ENCODE measurements around the gene KIAA0825.
"Not testable (repeated sequence)": the region's sequence is repeated elsewhere in the genome, so short reads cannot be mapped to it uniquely, and the experiment has no call there.

Gene KIAA0825

DNA sequence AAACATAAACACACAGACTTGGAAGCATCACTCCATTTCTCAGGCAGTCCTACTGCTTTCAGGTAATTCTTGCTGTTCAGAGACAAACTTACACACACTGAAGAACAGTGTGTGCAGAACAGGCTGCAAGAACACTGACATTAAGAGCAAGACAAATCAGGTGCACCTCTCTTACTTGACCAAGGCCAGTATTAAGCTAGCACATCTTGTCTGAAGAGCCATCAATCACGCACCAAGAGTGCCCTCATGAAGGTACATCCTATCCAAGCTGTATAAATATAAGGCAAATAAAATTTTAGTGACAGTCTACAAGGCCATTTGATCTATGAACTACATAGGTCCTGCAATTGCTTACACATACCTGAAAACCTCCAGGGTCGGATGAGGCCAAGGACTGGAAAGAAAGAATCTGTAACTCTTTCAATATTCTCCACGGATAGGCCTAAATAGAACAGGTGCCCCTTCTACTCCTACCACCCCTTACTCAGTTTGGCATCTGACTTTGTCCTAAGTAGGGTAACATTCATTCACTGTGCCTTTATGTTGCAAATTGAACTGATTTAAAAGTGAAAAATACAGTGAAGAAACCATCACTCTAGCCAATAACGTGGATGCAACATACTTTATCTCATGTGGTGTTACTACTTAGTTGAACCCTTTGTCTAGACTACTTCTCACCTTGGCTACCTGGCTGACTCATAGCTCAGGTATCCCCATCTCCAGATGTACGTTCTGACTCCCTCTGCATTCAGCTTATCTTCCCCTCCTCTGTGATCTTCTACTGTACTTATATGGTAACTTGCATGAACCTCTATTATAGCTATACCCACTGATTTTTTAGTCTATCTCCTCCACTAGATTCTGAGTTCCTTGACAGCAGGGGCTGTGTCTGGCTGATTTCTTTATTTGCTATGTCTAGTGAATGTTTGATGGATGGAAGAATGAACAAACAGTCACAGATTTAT, 256.3 kb downstream of the KIAA0825 start:
- DNase-seq: no peak

DNA sequence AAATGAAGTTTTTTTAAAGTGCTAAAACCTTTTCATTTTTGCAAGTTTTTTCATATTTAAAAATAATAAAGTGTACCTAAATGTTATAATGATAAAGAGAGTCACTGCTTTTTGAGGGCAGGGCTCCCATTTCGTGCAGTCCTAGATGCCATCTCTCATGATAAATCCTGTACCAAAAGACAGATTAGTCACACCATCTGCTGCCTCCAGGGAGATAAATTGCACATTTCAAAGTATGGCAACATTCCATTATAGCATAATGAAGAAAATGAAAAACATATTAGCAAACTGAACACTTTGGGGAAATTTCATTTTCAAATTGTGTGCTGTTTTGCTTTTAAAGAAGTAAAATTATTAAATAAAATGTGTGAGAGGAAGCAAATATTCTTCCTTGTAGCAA, 257.2 kb downstream of the KIAA0825 start:
- no peak for DNase-seq

DNA sequence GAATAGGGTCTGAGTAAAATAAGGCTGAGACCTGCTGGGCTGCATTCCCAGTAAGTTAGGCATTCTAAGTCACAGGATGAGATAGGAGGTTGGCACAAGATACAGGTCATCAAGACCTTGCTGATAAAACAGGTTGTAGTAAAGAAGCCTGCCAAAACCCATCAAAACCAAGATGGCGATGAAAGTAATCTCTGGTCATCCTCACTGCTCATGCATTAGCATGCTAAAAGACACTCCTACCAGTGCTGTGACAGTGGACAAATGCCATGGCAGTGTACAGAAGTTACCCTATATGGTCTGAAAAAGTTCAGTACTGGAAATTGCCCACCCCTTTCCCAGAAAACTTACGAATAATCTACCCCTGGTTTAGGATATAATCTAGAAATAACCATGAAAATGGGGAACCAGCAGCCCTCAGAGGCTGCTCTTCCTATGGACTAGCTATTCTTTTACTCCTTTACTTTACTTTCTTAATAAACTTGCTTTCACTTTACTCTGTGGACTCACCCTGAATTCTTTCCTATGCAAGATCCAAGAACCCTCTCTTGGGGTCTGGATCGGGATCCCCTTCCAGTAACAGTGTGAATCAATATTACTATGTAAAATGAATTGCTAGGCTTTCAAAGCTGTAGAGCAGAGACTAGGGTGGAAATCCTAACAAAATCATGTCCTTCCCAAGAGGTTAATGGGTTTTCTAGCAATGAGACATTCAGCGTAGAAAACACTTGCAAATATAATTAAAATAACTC, 257.8 kb downstream of the KIAA0825 start:
- no peak for DNase-seq

DNA sequence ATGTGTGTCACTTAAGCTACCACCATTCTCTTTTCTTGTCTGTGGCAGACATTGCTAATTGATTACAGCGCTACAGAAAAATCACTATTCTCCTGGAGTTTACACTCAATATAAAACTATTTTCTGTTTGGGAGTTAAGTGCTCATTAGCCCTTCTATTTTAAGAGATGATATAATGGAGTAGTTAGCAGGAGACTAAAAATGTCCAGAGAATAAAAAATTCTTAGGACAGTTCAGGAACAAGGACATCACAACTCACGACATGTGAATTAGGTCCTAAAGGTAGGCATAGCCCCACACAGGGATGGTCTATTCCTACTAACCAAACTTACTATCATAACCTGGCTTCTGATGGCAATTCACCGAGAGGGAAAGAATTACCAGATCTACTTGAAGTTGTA, 258.5 kb downstream of the KIAA0825 start:
- DNase-seq: no peak

DNA sequence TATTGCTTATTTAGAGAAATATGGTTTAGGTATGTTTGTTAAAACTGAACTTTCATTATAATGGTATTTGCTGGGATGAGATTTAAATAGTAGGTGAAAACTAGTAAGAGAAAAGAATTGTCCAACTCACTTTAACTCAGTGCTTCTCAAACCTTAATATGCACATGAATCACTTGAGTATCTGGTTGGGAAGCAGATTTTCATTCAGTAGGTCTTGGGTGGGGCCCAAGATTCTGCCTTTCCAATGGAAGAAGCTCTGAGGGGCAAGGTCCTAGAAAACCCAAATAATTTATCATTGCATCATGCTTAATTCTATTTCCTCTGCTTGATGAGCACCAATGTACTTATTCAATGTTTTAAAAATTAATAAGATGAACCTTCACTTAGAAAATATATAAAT, 262.6 kb downstream of the KIAA0825 start:
- no peak for DNase-seq

DNA sequence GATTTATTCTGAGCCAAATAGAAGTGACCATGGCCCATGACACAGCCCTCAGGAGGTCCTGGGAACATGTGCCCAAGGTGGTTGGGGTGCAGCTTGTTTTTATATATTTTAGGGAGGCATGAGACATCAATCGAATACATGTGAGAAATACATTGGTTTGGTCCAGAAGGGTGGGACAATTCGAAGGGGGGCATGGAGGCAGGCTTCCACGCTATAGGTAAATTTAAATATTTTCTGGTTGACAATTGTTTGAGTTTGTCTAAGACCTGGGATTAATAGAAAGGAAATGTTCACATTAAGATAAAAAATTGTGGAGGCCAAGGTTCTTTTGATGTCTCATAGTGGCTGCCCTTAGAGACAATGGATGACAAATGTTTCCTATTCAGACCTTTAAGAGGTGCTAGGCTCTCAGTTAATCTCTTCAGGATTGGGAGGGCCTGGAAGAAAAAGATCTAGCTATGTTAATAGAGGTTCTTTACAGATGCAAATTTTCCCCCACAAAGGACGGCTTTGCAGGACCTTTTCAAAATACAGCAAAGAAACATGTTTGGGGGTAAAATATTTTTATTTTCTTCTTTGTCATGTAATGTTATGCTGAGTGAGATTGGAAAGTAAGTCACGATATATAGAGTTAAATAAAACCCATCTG, 263.4 kb downstream of the KIAA0825 start:
- DNase-seq: not testable (repeated sequence)

DNA sequence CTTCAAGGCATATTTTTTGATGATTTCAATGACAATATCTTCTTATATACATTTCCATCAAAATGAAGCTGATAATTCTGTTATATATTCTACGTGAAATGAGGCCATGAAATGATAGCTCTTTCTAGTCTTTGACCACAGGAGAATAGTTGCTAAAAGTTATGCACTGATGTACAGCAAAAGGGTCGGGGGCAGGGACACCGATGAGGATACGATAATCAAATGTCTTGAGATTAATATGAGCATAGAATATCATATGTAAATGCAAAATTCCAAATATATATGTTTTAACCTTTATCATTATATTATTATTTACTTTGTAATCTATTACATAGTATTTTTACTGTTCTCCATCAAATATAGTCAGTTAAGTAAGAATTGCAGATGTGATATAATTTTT, 264.8 kb downstream of the KIAA0825 start:
- no peak for DNase-seq

DNA sequence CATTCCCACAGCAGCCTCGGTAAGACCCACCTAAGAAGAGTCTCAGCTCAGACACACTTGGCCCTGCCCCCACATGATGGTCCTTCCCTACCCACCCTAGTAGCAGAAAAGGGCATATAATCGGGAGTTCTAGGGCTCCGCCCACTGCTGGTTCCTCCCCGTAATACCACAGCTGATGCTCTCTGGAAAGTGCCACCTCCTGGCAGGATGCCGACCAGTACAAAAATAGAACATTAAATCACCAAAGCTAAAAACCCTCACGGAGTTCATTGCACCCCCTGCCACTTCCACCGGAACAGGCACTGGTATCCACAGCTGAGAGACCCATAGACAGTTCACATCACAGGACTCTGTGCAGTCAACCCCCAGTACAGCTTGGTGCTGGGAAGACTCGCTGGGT, 271.3 kb downstream of the KIAA0825 start:
- no peak for DNase-seq

DNA sequence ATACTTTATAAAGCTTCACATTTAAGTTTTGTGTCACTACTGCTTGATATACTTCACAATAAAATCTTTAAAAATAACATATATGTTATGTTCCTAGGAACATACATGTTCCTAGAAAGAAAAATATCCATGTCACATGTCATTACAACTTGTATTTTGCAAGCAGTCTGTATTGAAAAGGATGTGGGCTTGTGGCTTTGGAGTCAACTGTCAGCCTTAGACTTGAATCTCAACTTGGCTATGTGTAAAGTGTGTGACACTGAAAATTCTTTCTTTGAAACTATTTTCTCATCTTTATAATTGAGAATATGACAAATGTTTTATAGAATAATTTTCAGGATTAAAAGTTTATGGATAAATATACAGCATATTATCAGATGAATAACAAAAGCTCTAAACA, 273.1 kb downstream of the KIAA0825 start:
- no peak for DNase-seq

DNA sequence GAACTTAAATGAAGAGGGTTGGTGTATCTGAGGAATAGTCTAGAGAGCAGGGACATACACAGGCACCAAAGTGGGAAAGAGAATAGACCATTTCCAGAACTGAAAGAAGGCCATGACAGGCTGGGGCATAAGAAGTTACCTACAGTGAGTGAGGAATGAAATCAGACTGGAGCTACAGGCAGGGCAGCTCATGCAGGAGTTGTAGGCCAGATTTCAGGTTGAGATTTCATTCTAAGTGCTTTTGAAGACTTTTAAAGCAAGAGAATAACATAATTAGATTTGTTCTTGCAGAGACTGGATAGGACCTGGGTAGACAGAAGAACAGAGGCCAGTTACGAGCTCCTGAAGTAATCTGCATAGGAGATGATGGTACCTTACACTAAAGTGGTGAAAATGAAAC, 280.8 kb downstream of the KIAA0825 start:
- no peak for DNase-seq

DNA sequence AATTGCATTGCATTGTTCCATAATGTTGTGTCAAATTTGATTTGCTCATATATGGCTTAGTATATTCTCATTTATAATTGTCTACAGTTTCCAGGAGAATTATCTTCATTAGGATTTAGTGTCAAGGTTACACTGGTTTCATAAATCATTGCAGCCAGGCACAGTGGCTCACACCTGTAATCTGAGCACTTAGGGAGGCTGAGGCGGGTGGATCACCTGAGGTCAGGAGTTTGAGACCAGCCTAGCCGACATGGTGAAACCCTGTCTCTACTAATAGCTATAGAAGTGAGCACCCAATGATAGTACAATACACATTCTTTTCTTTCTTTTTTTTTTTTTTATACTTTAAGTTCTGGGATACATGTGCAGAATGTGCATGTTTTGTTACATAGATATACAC, 282.5 kb downstream of the KIAA0825 start:
- no peak for DNase-seq

DNA sequence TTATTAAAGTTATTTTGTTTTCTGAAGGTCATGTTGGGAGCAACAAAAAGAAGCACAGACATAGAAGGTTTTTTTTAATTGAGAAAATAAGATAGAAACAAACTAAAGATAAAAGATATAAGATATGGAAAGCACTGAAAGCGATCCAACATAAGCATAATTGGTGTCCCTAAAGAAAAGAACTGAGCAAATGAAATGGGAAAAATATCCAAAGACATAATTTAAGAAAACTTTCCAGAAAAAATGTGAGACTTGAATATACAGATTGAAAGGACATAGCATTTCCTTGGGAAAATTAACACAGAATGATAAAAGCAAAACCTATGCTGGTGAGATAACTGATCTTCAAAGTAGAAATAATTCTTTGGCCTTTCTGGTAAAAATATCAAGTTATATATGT, 289.3 kb downstream of the KIAA0825 start:
- no peak for DNase-seq

DNA sequence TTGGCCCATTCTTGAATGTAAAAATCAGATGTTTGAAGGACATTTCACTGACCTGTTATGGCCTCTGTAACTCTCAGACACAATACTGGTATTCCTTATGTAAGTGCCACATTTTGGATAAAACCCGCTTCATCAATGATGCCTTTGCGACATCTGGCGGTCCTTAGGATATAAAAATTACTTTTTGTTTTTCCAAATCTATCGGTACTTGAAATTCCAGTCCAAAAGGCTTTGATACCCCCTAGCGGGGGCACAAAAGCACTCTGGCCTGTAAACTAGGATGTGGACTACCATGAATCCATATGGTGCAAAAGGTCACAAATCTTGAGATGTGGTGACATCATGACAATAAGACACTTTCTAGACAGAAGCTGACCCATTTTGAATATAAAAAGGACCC, 291.8 kb downstream of the KIAA0825 start:
- DNase-seq: no peak

DNA sequence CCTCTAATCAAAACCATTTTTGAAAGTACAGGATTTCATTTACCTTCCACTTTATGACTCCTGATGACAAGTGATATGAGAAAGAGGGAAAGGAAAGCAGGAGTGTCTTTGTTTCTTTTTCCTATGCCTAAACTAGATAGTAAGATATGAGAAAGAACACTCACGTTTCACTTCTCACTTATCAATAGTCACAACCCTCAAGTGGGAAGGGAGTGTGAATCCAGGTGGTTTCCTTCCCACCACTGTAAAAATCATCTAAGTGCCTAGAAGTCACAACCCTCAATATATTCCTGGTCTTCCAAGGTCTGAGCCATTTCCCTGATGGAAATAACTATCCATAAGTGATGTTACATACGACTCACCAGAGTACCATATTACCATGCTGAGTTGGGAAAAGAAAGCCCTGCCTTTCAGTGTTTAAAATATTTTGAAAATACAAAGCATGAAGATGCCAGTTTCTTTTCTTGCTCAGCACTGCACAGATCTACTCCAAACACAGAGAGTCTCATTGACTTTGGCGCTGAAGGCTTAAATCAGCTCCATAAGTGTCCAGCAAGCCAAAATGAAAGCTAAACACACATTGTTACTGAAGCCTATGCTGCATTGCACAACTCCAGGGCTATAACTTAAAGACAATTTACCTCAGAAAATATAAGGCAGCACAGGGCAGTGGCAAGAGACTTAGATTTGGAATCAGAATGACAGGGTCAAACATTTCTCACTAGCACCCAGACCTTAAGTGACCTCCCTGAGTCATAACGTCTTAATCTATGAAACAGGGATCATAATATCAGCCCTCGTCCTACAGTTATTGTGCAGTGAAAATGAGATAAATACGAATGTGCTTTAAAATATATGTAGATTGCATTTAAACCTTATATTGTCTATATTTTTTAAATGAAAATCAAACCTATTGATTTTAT, 301.2 kb downstream of the KIAA0825 start:
- DNase-seq: no peak

DNA sequence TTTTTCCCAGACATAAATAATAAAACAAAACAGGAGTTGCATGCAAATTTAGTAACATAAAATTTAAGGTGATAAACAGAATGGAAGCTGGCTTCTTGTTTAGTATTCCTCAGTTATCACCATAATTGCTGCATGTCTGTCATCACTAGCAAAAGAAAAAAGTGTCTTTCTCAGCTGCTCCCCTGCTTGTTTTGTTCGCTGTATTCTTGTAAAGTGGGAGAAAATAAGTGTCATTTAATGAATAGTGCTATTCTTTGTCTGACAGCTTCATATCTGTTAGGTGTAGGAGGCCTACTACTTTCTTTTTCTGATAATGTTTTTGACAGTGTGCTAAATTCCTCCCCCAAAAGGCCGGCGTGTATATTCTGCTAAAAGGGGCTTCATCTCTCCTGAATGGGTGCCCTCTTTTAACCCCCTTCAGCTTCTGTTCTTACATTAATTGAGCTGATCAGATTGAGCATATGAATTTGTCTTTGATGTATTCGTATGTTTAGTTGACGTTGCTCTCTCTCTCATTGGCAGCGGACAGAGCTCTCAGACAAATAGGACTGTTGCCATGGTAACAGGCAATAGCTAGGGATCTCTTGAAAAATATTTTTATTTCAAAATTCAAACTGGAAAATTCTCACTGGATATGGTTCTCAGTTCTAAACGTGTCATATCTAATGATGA, 303.8 kb downstream of the KIAA0825 start:
- no peak for DNase-seq

DNA sequence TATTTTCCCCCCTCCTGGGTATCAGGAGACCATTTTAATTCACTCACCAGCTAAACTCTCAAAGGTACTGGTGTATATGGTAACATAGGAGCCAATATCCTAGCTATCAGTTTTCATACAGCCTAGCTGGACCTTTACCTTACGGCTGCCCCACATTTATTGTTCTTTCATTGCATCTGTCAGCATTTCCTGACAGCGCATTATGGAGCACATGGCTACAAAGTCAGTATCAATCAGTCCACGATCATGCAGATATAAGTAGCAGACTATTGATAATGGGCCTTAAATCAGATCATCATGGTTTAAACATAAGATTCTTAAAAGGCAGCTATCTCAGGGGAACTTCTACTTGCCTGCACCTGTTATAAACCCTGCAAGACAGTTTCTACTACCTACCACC, 304.7 kb downstream of the KIAA0825 start:
- no peak for DNase-seq

DNA sequence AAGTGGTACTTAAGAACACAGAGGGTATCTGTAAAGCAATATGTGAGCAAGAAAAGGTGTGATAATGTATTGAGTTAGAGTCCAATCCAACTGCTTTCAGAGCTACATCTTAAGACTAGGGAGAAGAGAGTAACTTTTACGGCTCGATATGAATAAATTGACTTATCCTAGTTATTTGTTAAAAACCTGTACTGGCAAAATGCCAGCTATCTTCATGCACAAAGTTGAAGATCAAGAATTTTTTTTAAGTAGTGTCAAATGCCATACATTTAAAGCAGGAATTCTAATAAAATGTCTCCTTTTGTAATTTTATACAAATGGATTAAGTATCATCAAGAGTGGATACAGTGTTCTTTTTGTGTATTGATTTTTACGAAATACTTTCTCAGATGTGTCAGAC, 305.2 kb downstream of the KIAA0825 start:
- DNase-seq: no peak

DNA sequence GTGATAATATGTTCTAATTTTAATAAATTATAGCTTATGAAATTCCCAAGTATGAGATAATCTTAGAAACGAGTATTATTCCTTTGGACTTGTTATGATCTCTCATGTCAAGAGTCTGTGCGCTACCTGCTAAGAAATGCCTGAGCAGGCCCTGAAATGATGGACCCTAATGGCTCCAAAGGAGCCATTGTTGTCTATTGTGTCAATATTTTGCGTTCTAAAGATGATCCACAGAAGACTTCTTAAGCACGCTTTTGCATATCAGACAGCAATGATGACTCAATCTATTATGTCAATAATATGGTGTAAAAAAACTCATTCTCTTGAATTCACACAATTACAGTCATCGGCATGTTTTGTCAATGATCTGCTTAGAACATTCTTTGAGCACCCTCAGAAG, 306.1 kb downstream of the KIAA0825 start:
- DNase-seq: no peak

DNA sequence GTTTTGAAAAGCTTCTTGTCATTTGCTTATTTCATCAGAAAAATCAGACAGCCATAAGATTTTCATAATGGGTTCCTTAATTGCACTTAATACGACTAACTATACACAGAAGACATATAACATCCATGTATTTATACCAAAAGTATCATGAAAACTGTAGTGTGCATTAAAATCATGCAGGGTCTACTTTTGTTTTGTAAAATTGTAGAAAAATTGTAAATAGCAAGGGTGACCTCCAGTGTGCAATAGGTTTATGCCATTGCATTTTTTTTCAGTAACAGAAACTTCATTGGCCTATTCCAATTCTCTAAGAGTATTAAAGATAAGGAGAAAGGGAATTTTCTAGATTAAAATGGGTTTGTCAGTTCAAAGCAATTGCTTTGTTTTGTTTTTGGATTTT, 307.6 kb downstream of the KIAA0825 start:
- no peak for DNase-seq

DNA sequence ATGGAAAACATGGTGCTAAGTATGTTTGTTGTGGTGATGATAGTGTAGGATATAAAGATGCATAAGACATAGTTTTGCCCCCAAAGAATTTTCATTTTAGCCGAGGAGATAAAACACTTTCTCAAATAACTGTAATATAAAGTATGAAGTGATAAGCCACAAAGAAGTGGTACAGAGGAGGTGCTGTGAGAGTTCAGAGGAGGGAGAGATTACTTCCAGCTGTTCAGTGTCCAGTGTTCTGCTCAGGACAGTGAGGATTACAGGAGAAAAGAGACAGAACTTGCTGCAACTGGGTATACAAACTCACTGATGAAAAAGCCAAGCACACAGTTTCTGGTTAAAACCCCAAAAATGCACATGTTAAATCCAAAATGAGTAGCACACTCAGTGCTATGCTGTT, 309.3 kb downstream of the KIAA0825 start:
- DNase-seq: no peak

DNA sequence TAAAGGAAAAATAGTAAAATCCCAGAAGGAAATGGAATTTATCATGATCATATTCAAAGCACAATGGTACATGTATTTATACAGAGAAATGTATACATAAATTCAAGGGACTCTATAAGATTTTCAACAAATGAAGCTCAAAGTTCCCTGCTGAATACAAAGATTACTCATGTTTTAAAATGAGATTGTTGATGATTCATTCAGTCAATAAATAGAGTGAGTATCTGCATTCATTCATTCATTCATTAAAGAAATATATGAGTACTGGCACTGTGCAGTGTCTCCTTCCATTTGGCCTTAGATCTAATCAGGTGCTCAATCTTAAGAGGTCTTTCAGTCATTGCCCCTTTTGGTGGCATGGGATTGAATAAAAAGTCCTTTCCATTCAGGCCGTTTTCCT, 310.0 kb downstream of the KIAA0825 start:
- no peak for DNase-seq

DNA sequence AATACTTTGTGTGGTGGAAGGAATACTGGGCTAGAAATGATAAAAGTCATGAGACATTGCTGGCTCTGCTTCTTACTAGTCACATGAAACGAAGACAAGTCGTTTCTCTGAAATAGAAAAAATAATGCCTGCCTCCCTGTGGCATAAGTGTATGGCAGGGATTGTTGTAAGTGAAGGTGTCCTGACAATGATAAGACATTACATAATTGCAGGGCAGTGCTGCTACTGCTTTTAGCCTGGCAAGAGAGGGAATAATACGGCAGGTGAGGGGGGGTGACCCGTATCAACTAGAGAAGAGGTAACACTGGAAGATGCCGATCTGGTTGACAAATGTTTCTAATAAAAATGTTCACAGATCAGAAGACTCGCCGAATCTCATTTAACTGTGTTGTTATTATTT, 314.3 kb downstream of the KIAA0825 start:
- no peak for DNase-seq

Data from activated T-cell treated with anti-CD3 and anti-CD28 coated beads for 4 hours (primary cell).